Measurements from ENCODE around the gene WNT3A. TPM values are rescaled to one million over a fixed set of nuclear protein-coding genes. Genes with fewer than 3 reads are reported as not detected.
A peak's percentile ranks its signal among the peaks of the same experiment; 100 is the strongest.

Gene WNT3A
- total RNA-seq, 1 donor from 2014 or later: not detected

DNA sequence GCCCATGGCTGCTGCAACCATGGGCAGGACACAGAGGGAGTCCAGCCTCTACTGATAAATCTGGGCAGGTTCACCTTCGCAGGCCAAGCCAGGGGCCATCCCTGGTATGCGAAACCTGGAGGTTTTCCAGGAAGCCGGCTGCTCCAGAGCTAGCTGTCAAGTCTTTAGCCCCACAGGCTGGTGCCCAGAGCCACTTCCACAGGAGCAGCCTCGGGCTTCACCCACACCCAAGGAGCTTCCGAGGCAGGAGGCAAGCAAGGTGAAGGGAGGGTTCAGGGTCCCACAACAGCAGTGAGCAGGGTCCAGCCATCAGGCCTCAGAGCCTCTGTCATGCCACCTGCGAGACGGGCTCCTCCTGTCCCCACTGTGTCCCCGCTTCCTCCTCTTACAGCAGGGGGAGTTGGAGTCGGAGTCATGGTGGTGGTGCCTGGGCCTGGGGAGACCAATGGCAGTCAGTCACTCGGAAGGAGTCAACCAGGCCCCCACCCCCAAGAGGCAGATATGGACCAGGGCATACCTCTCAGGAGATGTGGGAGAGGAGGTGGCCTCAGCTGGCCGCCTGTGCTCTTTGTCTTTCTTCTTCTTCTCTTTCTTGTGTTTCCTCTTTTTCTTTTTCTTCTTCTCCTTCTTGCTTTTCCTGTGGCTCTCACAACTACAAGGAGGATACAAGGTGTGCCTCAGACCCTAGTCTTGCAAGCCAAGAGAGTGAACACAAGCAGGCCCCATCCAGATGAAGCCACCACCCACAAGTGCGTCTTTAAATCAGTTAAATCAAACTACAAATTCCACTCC, 94.2 kb downstream of the WNT3A start:
- DNase-seq (ENCODE audit: low spot score): no peak

DNA sequence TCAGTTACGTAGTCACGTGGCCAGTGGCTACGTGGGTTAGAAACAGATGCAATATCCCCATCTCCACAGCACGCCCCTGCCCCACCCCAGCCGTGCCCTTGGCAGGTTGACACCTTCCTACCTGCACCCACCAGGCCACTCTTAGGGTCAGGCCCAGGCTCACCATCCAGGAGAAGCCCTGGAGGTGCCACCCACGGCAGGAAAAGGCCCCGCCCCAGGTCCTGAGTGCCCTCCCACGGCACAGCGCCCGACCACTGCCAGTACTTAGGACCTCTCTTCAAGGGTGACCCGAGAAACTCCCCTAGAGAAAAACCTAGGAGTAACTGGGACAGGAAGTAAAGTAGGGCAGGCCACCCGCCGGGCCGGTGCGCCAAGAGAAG, 94.8 kb downstream of the WNT3A start:
- no peak for DNase-seq (ENCODE audit: low spot score)

DNA sequence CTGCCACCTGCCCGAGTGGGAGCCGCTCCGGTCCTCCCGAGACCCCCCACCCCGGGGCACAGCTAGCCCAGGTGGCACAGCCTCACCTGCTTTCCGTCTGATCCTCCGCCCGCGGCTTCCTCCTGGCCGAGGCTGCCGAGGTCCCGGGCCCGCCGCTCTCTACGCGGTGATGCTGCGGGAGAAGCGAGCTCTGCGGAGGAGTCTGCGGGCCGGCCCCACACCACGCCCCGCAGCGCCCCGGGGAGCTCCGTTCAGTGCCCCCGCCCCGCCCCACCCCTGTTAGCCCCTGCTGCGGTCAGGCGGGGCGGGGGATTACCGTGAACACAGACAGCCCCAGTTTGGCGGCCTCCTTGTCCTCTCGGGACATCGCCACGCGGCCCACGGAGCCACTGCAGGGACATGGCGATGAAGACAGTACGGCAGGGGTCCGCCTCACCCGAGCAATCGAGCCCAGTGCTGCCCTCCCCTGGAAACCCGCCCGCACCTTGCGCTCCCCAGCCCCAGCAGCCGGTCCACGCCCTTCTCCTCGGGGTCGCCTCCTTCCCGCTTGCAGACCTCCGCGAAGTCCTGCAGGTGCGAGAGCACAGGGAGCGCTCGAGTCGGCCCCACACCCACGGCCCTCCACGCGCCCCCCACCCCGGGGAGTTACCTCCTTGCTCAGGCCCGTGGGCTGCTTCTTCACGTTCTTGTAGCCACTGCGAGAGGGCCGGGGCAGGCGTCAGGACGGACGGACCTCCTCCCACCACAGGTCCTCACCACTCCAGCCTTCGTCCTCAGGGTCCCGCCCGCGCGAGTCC, 95.4 kb downstream of the WNT3A start:
- no peak for DNase-seq (ENCODE audit: low spot score)

DNA sequence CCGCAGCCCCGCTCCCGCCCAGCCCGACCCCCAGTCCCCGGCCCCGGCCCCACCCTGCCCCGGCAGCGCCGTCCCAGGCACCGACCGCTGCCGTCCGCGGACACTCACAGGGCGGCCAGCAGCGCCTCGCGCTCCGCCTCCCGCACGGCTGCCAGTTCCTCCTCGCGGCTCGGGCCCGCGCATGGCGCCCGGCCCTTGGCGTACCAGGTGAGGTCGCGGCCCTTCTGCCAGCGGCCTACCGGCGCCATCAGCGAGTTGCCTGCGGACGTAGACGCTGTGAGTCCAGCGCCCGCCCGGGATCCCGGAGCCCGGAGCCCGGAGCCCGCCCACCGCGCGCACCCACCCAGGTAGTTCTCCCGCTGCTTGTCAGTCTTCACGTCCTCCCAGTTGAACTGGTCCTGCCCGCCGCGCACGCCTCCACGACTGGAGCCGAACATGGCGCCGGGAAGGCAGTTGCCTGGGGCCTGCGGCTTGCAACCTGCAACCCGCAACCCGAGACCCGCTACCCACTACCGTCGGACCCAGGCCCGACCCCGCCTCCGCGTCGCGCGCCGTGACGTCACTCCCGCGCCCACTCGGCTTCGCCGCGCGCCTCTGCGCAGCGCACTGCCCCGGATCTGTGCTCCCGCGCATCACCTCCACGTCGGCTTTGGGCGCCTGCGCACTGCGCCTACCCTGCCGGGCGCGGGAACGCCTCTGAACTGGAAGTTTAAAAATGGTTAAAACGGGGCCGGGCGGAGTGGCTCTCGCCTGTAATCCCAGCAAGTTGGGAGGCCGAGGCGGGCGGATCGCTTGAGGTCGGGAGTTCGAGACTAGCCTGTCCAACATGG, 96.2 kb downstream of the WNT3A start, which contains the start of gene C1orf35:
Gene C1orf35, minus strand, starts transcription at position 535 of the 830 bp plus-strand sequence. Its CDS starts 98 bp downstream, at position 437.
- peak; percentile 98 for DNase-seq (ENCODE audit: low spot score)

DNA sequence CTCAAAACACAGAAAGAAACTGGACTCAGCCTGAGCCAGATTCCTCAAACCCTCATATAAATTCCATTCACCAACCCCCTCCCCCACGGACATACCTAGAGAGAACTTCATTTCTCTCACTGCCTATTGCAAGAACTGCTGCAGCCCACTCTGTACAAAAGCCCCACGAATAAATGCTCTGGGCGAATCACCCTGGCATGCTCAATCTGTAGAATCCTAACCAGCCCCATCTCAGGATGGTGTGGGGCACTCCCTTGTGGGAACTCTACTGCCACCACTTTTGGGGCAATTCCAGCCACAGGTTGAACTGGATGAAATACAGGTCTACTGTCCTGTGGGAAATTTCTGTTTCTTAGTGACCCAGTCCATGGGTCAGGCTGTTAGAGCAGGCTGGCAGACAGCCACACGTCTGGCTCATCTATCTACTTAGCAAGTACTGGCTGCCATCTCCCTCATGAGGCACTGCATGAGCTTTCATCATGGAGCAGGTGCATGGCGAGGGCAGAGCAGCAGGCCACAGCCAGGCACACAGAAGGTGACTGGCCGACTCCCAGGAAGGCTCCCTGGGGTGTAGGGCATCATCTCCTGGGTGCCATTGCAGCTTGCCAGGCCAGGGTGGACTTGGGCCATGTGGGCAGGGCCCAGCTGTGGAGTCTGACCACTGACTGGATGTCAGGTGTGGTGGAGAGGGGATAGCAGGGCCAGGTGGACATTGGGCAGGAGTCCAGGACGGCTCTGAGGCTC, 97.9 kb downstream of the WNT3A start:
- no peak for DNase-seq (ENCODE audit: low spot score)

DNA sequence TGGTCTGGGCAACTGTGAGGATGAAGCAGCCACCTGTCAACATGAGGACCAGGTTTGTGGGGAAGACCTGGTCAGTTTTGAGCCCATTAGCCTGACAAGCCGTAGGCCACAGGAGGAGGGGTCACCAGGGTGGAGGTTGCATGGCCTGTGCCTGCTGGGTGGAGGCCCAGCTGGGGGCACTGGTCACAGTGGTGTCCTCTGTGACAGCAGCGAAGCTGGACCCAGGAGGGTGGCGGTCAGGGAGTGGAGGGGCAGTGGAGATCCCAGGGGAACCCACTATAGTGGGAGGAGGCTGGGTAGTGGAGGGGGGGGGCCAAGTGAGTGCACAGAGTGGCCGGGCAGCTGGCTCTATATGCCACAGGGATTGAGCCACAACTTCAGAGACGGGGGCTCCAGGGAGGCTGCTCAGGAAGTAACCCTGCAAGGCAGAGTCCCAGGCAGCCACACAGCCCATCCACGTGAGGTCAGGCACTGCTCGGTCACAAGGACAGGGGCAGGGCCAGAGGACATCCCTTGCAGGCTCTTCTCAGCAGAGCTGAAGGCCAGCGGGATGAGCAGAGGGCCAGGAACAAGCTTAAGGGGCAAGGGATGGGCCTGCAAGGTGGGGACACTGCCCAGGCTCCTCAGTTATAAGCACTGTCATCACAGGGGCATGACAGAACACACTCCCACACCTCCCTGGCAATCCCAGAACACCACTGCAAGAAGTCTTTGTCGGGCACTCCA, 98.6 kb downstream of the WNT3A start:
- DNase-seq (ENCODE audit: low spot score): no peak

DNA sequence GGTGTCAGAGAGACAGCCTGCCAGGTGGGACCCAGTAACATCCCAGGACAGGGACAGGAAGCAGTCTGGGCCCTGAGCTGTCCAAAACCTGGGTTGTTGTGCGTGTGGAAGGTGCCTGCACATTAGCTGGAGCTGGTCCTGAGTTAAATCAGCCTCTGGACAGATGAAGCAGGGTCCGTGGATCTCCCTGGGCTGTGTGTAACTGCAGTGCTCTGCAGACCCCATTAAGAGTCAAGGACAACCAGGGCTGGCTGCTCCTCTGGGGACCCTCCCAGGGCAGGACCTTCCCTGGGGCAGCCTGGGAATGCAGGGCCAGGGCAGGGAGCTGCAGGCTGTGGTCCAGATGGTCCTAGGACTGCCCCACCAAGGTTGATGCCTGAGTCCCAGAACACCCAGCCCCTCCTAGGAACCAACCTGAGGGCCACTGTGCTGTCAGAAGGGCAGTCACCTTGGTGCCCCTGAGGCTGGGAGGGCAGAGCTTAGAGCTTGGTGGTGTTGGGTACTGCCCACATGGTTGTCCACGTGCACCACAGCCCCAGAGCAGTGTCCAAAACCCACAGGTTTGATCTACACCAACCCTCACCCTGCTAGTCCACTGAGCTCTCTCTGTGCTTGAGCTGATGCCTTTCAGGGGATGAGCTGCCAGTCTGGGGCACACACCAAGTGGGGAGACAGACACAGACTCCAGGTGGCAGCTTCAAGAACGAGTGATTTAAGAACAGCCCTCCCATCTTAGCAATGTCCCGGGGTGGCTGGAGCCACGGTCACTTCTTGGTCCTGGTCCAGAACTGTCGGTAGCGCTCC, 99.4 kb downstream of the WNT3A start:
- no peak for DNase-seq (ENCODE audit: low spot score)

DNA sequence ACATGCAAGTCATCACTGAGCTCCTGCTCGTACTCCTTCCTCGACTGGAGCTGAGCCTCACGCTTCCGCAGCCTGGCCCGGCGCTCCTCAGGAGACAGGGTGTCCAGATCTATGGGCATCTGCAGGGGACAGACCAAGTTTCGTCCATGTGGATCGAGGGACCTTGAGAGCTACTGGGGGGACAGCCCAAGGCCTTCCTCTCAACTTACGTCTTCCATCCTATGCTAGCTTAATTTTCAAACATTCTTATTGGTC, 99.9 kb downstream of the WNT3A start:
- no peak for DNase-seq (ENCODE audit: low spot score)

DNA sequence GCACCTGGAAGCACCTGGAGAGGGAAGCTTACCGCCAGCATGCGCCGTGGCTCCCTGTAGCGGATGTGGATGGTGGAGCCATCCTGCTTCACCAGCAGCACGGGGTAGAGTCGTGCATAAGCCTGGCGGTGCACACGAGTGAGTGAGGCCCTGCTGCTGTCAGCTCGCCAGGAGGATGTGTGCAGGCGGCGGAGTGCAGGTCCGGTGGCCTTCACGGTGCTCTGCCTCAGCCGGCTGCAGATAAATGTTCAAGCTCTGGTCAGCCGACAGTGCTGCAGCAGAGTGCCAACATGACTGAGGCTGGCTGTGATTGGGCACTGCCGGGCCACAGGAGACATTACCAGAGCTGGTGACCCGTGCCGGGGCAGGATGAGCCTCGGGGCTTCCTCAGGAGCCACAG, 100.8 kb downstream of the WNT3A start:
- no peak for DNase-seq (ENCODE audit: low spot score)

DNA sequence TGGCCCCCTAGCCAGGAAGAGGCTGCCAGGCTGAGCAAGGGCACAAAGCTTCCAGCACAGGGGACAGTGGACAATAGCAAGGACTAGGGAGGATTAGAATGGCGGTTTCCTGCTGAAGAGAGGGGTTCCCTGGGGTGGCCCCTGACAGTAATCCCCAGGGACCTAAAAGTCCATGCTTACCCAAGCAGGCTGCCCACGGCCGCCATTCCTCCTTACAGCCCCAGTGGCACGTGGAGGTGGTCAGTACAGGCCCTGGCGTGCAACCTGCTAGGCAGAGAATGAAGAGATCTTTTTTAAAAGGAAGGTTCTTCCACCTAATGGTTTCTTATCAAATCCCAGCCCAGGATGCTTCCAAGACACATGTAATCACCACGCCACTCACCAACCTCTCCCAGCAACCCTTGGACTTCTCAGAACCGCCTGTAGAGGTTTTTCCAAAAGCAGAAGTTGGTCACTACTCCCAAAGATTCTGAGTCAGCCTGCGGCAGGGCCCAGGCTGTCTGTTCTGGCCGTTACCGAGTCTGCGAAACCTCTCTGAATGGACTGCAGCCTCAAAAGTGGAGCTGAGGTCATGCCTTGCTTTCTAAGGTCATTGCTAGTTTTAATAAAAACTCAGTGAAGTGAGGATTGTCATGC, 101.4 kb downstream of the WNT3A start:
- no peak for DNase-seq (ENCODE audit: low spot score)

DNA sequence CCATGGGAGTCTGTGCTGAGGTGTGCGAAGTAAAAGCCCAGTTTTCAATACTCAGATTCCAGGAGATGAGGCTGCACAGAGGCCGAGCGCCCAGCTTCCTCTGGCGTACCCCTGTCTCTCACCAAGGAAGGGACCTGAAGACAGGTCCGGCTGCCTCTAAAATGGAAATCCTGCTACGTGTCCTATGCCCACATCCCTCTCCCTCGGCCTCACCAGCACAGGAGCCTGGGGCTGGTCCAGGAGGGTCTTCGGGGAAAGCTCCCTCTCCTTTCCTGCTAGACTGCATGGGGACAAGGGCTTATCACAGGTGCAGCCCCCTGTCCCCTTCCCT, 101.9 kb downstream of the WNT3A start:
- no peak for DNase-seq (ENCODE audit: low spot score)

DNA sequence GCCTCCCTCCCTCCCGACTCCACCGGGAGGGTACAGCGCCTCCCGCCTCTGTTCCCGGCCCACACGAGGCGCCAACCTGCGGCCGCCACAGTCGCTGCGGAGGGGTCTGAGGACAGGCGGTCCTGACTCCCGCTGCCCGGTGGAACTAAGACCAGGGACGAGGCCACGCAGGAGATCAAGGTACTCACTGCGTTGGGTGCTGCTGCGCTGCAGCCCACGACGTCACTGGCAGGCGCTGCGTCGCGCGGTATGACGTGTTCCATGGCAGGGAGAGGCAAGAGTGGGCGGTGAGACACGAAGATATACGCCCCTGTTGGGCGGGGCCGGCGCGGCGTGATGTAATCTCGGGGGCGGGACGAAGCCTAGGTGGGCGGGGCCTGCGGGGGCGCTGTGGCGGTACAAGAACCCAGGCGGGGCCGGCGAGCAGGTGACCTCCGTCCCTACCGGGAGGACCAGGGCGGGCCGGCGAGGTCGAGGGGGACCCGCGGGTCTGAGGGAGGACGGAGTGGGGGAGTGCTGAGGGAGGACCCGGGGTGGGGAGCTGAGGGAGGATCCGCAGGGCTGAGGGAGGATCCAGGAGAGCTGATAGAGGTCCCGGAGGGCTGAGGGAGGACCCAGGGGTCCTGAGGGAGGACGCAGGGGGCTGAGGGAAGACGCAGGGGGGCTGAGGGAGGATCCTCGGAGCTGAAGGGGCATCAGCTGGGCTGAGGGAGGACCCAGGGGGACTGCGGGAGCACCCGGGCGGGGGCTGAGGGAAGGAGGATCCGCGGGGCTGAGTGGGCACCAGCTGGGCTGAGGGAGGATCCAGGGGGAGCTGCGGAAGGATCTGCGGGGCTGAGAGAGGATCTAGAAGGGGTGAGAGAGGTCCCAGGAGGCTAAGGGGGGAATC, 102.5 kb downstream of the WNT3A start, which contains the start of gene MRPL55:
Gene MRPL55, minus strand, starts transcription at position 227 of the 889 bp plus-strand sequence. CDS start 1,039 bp downstream, outside the sequence.
- DNase-seq (ENCODE audit: low spot score): peak; percentile 99

DNA sequence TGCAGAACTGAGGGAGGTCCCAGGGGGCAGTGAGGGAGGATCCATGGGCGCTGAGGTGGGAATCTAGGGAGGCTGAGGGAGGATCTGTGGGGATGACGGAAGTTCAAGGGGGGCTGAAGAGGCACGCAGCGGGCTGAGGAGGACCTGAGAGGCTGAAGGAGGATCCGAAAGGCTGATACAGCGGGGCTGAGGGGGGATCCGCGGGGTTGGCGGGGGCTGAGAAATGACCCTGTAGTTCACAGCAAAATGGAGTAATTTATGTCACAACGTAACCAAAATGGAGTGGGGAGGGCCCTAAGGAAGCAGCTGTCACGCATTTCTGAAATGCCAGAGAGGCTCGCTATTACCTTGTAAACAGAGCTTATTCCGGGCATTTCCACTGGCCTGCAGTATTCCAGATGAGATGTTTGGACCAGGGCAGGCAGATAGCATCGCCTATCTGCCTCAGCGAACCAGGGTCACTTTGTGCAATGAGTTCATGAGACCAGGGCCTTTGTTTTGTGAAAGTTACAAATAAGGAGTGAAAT, 103.2 kb downstream of the WNT3A start:
- peak; percentile 51 for DNase-seq (ENCODE audit: low spot score)

DNA sequence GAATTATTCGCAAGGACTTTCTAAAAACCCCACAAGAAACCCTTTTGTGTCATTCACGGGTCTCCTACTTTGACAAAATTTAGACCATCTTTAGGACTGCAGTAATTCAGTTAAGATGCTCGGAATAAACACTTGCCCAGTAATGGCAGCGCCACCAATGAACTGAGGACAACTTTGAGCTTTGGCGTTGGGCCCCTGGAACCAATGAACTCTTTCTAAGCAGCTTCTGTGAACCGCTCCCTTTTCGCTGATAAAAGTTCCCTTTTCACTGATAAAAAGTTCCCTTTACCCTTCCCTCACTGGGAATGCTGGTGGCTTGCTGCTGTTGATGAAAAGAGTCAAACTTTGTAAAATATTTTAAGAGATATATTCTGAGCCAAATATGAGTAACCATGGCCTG, 103.8 kb downstream of the WNT3A start:
- DNase-seq (ENCODE audit: low spot score): no peak
